MCF 10A (cell line): ENCODE data around the gene TMEM198. TPM values are rescaled to one million over a fixed set of nuclear protein-coding genes. Genes with fewer than 3 reads are reported as not detected.

Experiments
- BruUV-seq: library from RNA; stranded (reverse); fragments of 400-500 nt; replicated peaks from 2 replicates; lab custom pipeline; 2021; lab: Mats Ljungman, UMichigan
- CTCF ChIA-PET: fragments of 300-600 bp; sonication (Branson Sonifier 250); formaldehyde crosslinking; extraction: SDS; loops from one replicate; lab custom pipeline; 2021; ENCODE audit warnings: antibody characterized with exemption, inconsistent platforms; lab: Yijun Ruan, JAX
- POLR2A ChIA-PET: fragments of 300-600, 350-650 bp; sonication (Branson Sonifier 250); formaldehyde crosslinking; extraction: SDS; loops from one replicate; lab custom pipeline; 2020; ENCODE audit warnings: antibody characterized with exemption, inconsistent platforms; lab: Yijun Ruan, JAX
- DNase-seq: peaks from one replicate; pipeline ENCODE4 v3.0.0-alpha.2; 2018; ENCODE audit not compliant: unreplicated experiment
- H3K27ac Mint-ChIP-seq: one replicate; pipeline ENCODE4 v1.8.0; 2022; ENCODE audit warnings: mild to moderate bottlenecking, low read depth, mixed read lengths; ENCODE audit not compliant: unreplicated experiment
- H3K27me3 Mint-ChIP-seq: one replicate; pipeline ENCODE4 v1.8.0; 2022; ENCODE audit warnings: mixed read lengths; ENCODE audit not compliant: insufficient read depth, unreplicated experiment
- H3K36me3 Mint-ChIP-seq: one replicate; pipeline ENCODE4 v1.8.0; 2022; ENCODE audit warnings: mild to moderate bottlenecking, moderate library complexity, mixed read lengths; ENCODE audit not compliant: insufficient read depth, unreplicated experiment
- H3K4me1 Mint-ChIP-seq: one replicate; pipeline ENCODE4 v1.8.0; 2022; ENCODE audit warnings: mixed read lengths; ENCODE audit not compliant: insufficient read depth, unreplicated experiment
- H3K4me3 Mint-ChIP-seq: one replicate; pipeline ENCODE4 v1.8.0; 2022; ENCODE audit warnings: mild to moderate bottlenecking, moderate library complexity, mixed read lengths; ENCODE audit not compliant: unreplicated experiment
- H3K9me3 Mint-ChIP-seq: one replicate; pipeline ENCODE4 v1.8.0; 2022; ENCODE audit warnings: mixed read lengths; ENCODE audit not compliant: unreplicated experiment
- CTCF ChIP-seq: fragments of 200-600 bp; IDR thresholded peaks from one replicate; pipeline ENCODE4 v1.8.0; 2022; ENCODE audit warnings: antibody characterized with exemption, mild to moderate bottlenecking; ENCODE audit not compliant: unreplicated experiment
- intact Hi-C: fragments of 100-400 bp; cut with micrococcal nuclease; formaldehyde crosslinking; loops from 2 replicates; pipeline ENCODE4 v1.14.1; 2022
- total RNA-seq: library from RNA; stranded (reverse); gene quantifications from 2 replicates; pipeline ENCODE4 v1.2.3, GENCODE V29; 2022

TMEM198 gene
- total RNA-seq, 1 experiment from 2014 or later: 6.3 TPM

- H3K36me3 Mint-ChIP-seq: peaks cover 7% of the 10 kb centered on the region
- intact Hi-C loops: no loop called here
- DNase-seq: no peak
- ChIA-PET POLR2A (interaction anchor here (0.9 to 1.7 kb wide), 2 partner anchors 9 to 23 kb away, joined by 3 to 8 read pairs; partner anchors contain the start of gene STK11IP), CTCF (interaction anchor here (0.6 to 1.7 kb wide), 3 partner anchors 14 to 1303 kb away, joined by 3 to 6 read pairs (median 3); no protein-coding TSS in a partner anchor)
- H3K4me3 Mint-ChIP-seq: no peak overlapping the region
- no peaks in the 10 kb centered on the region for H3K27me3 Mint-ChIP-seq
- no TSS peak for BruUV-seq
- TF ChIP-seq CTCF: no peak
- H3K9me3 Mint-ChIP-seq: no peaks in the 10 kb centered on the region
- no peak overlapping the region for H3K27ac Mint-ChIP-seq
- H3K4me1 Mint-ChIP-seq: peaks cover 14% of the 10 kb centered on the region
These were observed 30.9 kb downstream of the TMEM198 start for GRCh38 chr2:219574484-219575311.

GRCh38 chr2:219575566-219576504 is 32.0 kb downstream of the TMEM198 start:
- peaks cover 14% of the 10 kb centered on the region for H3K4me1 Mint-ChIP-seq
- H3K4me3 Mint-ChIP-seq: no peak overlapping the region
- ChIA-PET CTCF (interaction anchor here (0.6 to 1.5 kb wide), 3 partner anchors 15 to 27 kb away, joined by 3 to 4 read pairs (median 3); no protein-coding TSS in a partner anchor), POLR2A (no interaction called here)
- peaks cover 7% of the 10 kb centered on the region for H3K36me3 Mint-ChIP-seq
- BruUV-seq: no TSS peak
- no peaks in the 10 kb centered on the region for H3K9me3 Mint-ChIP-seq
- H3K27me3 Mint-ChIP-seq: no peaks in the 10 kb centered on the region
- no peak for DNase-seq
- H3K27ac Mint-ChIP-seq: no peak overlapping the region
- TF ChIP-seq CTCF: no peak
- intact Hi-C loops: no loop called here

- no peaks in the 10 kb centered on the region for H3K27me3 Mint-ChIP-seq
- no peak overlapping the region for H3K4me3 Mint-ChIP-seq
- no peak for DNase-seq
- ChIA-PET POLR2A (interaction anchor here (1.2 to 1.4 kb wide), 2 partner anchors 9 to 17 kb away, joined by 3 to 4 read pairs; no protein-coding TSS in a partner anchor), CTCF (interaction anchor here (0.7 to 1.5 kb wide), 2 partner anchors 16 to 916 kb away, joined by 3 read pairs; no protein-coding TSS in a partner anchor)
- BruUV-seq: no TSS peak
- intact Hi-C loops: no loop called here
- H3K36me3 Mint-ChIP-seq: peaks cover 5% of the 10 kb centered on the region
- no peak overlapping the region for H3K27ac Mint-ChIP-seq
- H3K9me3 Mint-ChIP-seq: no peaks in the 10 kb centered on the region
- H3K4me1 Mint-ChIP-seq: peaks cover 12% of the 10 kb centered on the region
- TF ChIP-seq CTCF: no peak
These were observed 32.9 kb downstream of the TMEM198 start for GRCh38 chr2:219576505-219577388.
